HG03571 (cell line): ENCODE results near the gene COL18A1.
"Not testable (repeated sequence)": the region's sequence is repeated elsewhere in the genome, so short reads cannot be mapped to it uniquely, and the experiment has no call there.

Experiments
- ATAC-seq: cut with Tn5 transposase; IDR thresholded peaks from one replicate; pipeline ENCODE4 v1.9.1; 2021; ENCODE audit not compliant: unreplicated experiment

The COL18A1 gene

GRCh38 chr21:45366931-45367401, 38.0 kb upstream of the COL18A1 start:
- no peak for ATAC-seq

GRCh38 chr21:45367402-45368351, 37.3 kb upstream of the COL18A1 start:
- ATAC-seq = no peak

GRCh38 chr21:45369018-45369417, 35.9 kb upstream of the COL18A1 start:
- not testable (repeated sequence) for ATAC-seq

- no peak for ATAC-seq
Measured at GRCh38 chr21:45370575-45370974, 34.4 kb upstream of the COL18A1 start.

GRCh38 chr21:45371081-45371480, 33.9 kb upstream of the COL18A1 start:
- no peak for ATAC-seq

GRCh38 chr21:45371655-45372054, 33.3 kb upstream of the COL18A1 start:
- ATAC-seq = no peak

GRCh38 chr21:45372732-45373355, 32.1 kb upstream of the COL18A1 start:
- no peak for ATAC-seq

GRCh38 chr21:45373991-45374816, 30.8 kb upstream of the COL18A1 start:
- no peak for ATAC-seq

GRCh38 chr21:45374826-45375455, 30.0 kb upstream of the COL18A1 start:
- no peak for ATAC-seq

GRCh38 chr21:45376459-45377324, 28.3 kb upstream of the COL18A1 start:
- ATAC-seq = no peak

- no peak for ATAC-seq
Measured at GRCh38 chr21:45377325-45377709, 27.6 kb upstream of the COL18A1 start.

GRCh38 chr21:45377866-45378257, 27.1 kb upstream of the COL18A1 start:
- no peak for ATAC-seq

GRCh38 chr21:45378258-45378966, 26.6 kb upstream of the COL18A1 start:
- no peak for ATAC-seq

GRCh38 chr21:45379171-45379900, 25.6 kb upstream of the COL18A1 start:
- ATAC-seq = no peak

- ATAC-seq = no peak
Measured at GRCh38 chr21:45379901-45380330, 25.0 kb upstream of the COL18A1 start.

GRCh38 chr21:45380566-45380965, 24.4 kb upstream of the COL18A1 start:
- ATAC-seq = no peak

- no peak for ATAC-seq
Measured at GRCh38 chr21:45381036-45381787, 23.8 kb upstream of the COL18A1 start.
